HTR-8/SVneo (cell line): ENCODE data around the gene SMG9.
"Not testable (repeated sequence)": the region's sequence is repeated elsewhere in the genome, so short reads cannot be mapped to it uniquely, and the experiment has no call there.

Experiments used
- DNase-seq: peaks from one replicate; pipeline ENCODE4 v3.0.0; 2011; ENCODE audit warnings: low spot score, mixed read lengths; ENCODE audit not compliant: insufficient read length
- FAIRE-seq: peaks from 2 replicates; lab custom pipeline; 2011; peaks lifted over from hg19 to GRCh38; lab: Jason Lieb, UNC

Gene SMG9

GRCh38 chr19:43697295-43697694 lies 57.5 kb downstream of the SMG9 start:
- DNase-seq (no peak), FAIRE-seq (peak; percentile 20)

GRCh38 chr19:43695985-43696704 lies 58.6 kb downstream of the SMG9 start:
- DNase-seq = no peak
- FAIRE-seq = no peak

GRCh38 chr19:43694553-43694952 lies 60.2 kb downstream of the SMG9 start:
- DNase-seq = no peak
- no peak for FAIRE-seq

GRCh38 chr19:43692877-43693276 lies 61.9 kb downstream of the SMG9 start:
- FAIRE-seq (no peak), DNase-seq (no peak)

GRCh38 chr19:43692385-43692784 lies 62.4 kb downstream of the SMG9 start:
- DNase-seq (no peak), FAIRE-seq (no peak)

GRCh38 chr19:43691755-43692154 lies 63.0 kb downstream of the SMG9 start:
- DNase-seq = no peak
- FAIRE-seq = no peak

GRCh38 chr19:43690890-43691289 lies 63.9 kb downstream of the SMG9 start:
- DNase-seq (no peak), FAIRE-seq (no peak)

GRCh38 chr19:43690444-43690843 lies 64.3 kb downstream of the SMG9 start:
- FAIRE-seq = no peak

GRCh38 chr19:43688059-43688701 lies 66.6 kb downstream of the SMG9 start:
- FAIRE-seq = no peak
- DNase-seq = no peak

More at GRCh38 chr19:43690444-43690843, 64.3 kb downstream of the SMG9 start:
- DNase-seq = no peak

- no peak for FAIRE-seq
- no peak for DNase-seq
These were observed 67.1 kb downstream of the SMG9 start for GRCh38 chr19:43687660-43687997.

GRCh38 chr19:43684326-43684725 lies 70.4 kb downstream of the SMG9 start:
- no peak for FAIRE-seq
- no peak for DNase-seq

- FAIRE-seq (no peak), DNase-seq (no peak)
These were observed 70.9 kb downstream of the SMG9 start for GRCh38 chr19:43683905-43684304.

- FAIRE-seq (no peak), DNase-seq (no peak)
These were observed 71.7 kb downstream of the SMG9 start for GRCh38 chr19:43682824-43683661.

- not testable (repeated sequence) for DNase-seq, FAIRE-seq
These were observed 72.5 kb downstream of the SMG9 start for GRCh38 chr19:43682269-43682668.

- DNase-seq = no peak
- FAIRE-seq = no peak
These were observed 72.9 kb downstream of the SMG9 start for GRCh38 chr19:43681821-43682220.

- no peak for DNase-seq
- FAIRE-seq = no peak
These were observed 76.1 kb downstream of the SMG9 start for GRCh38 chr19:43678512-43679261.
